22Rv1 (cell line): ENCODE data around the gene INPP5A.

ENCODE experiments used
- CTCF ChIP-seq: fragments of 450-650 bp; IDR thresholded peaks from 2 replicates; pipeline ENCODE4 v1.5.1; 2017; ENCODE audit warnings: mild to moderate bottlenecking
- ZFX ChIP-seq: fragments of 450-650 bp; IDR thresholded peaks from 2 replicates; pipeline ENCODE4 v1.6.1; 2017; ENCODE audit warnings: antibody characterized with exemption, borderline replicate concordance

DNA sequence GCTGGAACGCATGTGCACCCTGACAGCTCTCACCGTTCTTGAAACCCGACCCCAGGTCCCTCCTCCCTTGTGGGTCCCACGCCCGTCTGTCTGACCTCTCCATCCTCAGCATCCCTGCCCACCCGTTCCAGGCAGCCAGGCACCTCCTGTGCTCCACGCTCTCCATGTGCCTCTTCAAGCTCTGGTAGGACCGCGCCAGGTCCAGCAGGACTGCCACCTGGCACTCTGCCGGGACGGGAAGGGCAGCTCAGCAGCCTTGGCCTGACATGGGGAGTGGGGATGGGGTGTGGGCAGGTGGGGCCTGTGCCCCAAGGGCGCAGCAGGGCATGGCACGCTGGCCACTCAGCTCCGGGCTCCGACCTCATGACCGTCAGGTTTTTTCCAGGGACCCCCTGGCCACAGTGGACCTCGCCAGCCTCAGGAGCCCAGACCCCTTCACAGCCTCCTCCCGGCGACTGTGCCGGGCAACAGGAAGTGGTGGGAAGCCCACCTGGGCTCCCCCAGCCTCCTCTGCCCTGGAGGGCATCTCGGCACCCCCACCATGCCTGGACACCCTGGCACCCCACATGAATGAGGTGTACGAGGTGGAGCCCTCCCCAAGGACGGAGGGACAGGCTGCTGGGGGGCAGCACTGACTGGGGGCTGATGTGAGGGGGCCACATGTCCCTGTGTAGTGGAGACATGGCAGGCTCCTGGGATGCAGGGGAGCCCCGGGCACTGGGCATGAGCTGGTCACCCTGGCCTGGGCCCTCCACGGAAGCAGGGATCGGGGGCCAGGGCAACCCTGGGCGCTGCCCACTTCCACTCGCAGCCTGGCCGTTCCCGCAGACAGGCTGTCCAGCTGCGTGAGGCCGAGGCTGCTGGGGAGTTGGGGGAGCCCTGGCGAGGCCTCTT, 273.5 kb downstream of the INPP5A start:
- no peak for TF ChIP-seq CTCF
- TF ChIP-seq ZFX = no peak
